HG03575 (cell line): ENCODE data around the gene MBD2.

ENCODE experiments used
- ATAC-seq: cut with Tn5 transposase; IDR thresholded peaks from one replicate; pipeline ENCODE4 v1.9.1; 2021; ENCODE audit not compliant: unreplicated experiment, insufficient number of reproducible peaks, low FRiP score; ENCODE audit errors: extremely low read depth

Gene MBD2

DNA sequence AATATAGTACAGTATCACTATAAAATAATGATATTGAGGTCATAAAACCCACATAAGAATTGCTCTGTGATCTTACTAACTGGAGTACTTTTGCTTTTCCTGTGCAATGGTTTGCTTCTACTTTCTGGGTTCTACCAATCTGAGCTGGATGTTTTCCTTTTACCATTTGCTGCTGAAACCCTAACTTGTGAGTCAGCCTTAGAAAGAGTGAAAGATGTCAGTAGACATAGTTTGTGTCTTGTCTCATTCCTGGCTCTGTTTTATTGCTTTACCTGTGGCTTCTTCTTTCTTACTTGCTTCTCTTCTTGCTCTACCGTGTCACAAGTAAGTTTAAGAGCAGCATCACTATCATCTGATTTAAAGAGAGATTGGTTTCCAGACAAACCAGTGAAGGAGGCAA, 61.0 kb downstream of the MBD2 start:
- no peak for ATAC-seq

DNA sequence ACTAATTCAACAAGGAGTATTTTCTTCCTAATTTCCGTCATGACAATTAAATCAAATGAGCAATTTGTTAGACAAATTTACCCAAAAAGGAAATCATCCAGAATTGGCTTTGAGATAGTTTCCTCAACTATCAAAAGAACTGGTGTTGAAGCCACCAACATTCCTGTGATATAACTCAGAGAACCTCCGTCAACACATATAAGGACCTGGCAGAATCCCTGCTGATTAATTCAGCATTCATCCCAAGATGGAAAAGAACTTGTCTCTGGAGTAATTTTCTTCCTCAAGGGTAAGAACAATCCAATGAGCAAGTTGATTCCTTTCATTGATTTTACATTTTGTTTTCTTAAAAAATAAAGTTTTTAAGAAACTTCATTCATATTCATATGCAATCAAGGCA, 62.0 kb downstream of the MBD2 start:
- ATAC-seq = no peak

DNA sequence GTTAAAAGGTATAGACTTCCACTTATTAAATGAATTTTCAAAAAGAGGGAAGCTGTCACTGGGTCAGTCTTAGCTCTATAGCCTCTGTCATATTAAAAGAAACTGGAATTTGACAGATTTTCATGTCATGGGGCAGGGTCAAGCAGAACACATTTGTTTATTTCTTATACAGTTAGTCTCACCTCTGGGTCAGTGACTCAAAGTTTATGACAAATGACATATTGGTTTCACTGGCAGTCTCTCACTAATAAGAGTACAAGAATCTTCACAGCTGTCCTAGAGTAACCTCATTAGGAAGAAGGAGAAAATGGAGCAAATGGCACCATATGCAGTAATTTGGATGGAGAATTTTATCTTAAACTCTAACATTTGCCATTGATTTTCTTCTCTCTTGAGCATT, 63.2 kb downstream of the MBD2 start:
- no peak for ATAC-seq

DNA sequence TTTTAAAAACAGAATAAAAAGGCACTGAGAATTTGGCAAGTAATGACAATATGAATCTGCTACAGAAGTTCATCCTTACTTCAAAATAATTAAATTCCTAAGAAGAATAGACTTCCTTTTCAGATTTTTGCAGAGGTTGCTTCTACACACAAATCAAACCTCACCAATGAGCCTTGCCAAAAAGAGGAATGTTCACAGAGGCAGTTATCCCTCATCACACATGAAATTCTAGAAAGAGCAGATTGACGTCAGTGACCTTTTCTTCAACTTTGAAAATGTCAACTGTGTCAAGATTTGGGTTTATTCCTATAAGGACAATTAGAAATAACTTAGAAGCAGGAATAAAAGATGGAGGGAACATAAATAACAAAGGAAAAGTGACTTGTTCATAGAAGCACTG, 64.6 kb downstream of the MBD2 start:
- ATAC-seq = no peak

DNA sequence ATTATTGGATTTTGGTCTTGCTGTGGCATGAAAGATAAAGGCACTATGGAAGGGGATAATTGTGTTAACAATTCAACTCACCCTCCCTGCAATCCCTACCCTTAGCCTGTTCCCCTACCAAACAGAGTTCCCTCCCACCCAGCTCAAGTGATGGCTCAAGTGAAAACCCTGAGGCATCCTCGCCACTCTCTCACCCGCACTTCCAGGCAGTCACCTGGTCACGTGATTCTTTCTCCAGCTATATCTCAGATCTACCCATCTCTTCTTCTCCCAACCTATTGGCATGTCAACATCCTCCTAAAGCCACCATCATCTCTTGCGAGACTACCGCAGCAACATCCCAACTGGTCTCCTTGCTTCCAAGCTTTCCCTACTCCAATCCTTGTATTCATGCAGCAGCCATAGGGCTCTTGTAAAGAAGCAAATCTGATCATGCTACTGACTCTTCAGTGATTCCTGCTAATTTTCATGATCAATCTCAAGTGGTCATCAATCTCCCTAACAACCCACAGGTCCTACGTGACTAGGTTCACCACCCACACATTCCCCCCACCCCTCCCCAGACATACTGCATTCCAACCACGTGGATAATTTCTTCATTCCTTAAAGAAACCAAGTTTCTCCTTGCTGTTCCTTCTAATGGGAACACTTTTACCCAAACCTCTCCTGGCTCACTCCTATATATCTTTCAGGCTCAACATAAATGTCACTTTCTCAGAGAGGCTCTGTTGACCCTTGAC, 66.7 kb downstream of the MBD2 start:
- ATAC-seq = no peak

DNA sequence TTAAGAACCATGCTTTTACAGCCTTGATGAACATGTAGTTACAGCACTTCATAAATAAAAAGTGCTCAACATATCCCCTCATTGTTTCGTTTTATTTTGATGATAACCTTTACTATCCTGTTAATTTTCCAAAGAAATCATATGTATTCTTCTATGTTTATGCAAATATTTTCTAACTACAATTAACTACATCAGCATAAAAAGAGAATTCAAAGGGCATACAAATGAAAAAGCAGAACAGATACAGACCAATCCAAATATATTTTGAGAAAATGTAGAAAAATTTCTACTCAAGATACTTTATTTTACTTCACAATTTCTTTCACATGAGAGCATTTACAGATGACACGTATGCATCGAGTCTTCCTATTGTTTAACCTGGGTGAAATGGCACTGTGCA, 69.1 kb downstream of the MBD2 start:
- no peak for ATAC-seq

DNA sequence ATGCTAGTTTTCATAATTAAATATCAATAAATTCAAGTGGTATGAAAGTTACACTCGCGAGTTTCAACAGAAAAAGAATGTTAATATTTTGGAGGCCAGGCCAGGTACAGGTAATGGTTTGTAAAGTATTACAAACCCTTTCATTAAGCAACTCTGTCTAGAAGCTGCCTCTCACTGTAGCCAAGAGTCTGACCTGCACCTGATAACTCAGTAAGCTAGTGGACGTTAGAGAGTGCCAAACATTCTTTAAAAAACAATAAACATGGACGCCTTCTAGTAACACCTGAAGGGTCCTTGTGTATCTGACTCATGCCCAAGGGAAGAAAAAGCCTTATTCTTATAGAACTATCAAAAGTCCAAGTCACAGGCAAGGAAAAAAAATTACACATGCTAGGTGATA, 70.2 kb downstream of the MBD2 start:
- ATAC-seq = no peak

DNA sequence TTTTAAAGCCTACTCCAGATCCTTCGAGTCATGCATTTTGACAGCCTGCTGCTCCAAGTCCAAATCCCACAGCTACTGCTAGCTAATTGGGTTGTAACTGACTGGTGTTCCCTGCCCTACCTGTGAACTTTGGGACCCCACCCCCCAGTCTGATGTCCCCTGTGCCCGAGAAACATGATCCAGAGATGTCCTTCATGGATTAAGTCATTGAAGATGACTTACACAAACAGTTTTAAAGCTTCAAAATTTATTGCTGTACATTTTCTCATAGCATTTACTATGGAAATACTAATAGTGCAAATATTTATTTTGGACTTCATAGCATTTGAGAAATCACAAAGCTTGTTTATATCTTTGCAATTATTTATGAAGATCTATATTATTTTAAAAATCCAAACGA, 73.1 kb downstream of the MBD2 start:
- no peak for ATAC-seq

DNA sequence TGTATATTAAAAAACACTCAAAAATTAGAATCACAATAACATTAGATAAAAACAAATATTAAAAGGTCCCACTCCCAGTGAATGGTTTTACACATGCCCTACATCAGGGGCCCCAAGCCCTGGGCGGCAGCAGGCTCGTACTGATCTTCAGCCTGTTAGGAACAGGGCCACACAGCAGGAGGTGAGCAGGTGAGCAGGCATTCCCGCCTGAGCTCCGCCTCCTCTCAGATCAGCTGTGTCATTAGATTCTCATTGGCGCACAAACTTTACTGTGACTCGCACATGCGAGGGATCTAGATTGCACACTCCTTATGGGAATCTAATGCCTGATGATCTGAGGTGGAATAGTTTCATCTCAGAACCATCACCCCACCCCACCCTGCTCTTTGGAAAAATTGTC, 74.2 kb downstream of the MBD2 start:
- no peak for ATAC-seq

DNA sequence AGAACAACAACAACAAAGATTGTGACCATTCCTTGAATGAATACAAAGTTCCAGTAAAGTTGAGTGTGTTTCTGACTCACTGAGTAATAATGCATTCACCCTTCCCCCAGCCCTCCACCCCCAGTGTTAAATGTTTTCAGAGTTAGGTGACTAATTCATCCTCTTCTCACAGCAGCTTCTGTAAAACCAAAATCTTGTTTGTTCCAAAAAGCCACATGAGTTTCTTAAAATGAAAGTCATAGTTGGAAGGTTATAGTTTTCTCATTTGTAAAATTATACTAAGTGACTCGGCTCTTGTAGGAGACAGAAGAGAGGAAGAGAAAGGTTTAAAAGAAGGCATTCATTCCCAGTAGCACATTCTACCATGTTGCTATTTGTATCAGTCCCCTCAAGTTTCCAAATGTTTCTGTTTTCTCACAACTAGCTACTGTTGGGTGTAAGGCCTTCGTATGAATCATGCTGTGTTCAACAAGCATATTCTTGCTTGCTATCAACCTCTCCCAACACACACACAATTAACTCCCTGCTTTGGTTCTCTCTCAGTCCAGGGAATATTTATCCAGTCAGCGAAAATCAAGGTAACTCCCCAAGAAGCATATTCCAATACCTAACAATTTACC, 75.3 kb downstream of the MBD2 start:
- peak; percentile 50 for ATAC-seq

DNA sequence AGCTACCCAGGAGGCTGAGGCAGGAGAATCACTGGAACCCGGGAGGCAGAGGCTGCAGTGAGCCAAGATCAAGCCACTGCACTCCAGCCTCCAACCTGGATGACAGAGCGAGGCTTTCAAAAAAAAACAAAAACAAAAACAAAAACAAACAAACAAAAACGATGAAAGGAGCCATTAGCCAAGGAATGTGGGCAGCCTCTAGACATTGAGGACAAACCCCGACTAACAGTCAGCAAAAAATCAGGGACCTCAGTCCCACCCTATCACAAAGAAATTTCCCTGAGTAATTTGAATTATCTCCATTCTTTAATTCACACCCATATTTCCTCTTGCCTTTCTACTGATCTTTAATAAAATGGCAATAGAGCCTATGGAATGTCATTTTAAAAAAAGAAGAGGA, 75.8 kb downstream of the MBD2 start:
- no peak for ATAC-seq

DNA sequence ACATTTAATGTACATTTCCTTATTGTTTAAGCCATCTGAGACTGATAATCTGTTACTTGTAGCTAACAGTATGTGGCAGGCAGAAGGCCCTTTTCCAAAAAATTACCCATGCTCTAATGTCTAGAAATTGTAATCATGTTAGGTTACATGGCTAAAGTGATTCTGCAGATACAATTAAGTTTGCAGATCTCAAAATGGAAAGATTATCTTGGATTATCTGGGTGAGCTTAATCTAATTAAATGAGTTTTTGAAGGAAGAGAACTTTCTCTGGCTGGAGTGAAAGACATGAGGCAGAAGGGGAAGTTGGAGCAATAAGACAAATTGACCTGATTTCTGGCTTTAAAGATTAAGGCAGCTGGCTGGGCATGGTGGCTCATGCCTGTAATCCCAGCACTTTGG, 76.3 kb downstream of the MBD2 start:
- no peak for ATAC-seq

DNA sequence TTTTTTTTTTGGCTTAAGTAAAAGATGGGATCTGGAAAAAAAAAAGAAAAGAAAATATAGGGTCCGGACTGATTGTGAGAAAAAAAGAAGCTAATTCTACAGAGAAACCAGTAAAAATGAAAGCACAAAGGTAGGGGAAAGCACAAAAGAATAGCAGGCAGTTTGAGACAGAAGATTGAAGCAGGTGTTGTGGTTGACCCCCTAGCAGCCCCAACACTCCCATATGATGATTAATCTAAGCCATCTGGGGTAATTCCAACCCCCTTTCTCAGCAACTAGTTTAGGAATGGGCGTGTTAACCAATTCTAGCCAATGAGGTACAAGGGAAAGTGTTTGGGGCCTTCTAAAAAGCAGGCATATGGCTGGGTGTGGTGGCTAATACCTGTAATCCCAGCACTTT, 77.0 kb downstream of the MBD2 start:
- peak; percentile 53 for ATAC-seq

DNA sequence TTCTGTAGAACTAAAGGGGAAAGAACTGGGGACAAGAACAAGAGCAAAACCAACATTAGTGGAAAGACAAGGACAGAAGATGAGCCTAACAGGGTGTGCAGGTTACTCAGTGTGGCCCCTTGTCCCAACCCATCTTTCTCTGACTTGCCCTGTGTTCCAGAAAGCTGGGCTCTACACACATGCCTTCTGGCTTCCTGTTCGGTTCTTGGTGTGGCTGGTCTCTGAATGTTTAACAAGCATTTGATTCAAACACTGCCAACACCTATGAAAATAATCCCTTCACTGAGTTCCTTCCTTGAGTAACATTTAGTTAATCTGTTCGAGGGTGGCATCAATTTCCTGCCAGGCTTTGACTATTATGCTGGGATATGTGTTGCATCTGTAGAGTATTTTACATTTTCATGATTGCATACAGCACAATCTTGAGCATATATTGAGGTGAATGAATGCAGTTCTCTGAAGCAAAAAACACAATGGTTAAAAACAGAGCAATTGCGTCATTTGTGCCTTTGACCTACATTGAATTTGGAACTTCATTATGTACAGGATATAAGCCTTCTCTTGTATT, 83.3 kb downstream of the MBD2 start:
- no peak for ATAC-seq

DNA sequence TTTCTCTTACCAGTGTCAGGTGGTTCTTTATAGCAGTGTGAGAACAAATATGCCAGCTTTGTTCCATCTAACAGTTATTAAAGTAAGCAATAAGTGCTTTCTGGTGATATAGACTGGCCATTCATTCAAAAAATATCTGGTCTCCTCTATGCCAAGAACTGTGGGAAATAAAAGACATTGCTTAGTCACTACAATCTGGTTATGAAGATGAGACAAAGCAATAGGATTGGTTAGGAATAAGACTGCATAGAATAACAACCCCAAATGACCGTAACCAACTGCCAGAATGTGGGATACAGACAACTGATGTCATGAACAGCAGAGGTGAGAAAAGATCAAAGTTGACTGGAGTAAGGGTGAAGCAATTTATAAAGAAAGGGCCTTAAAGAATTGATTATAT, 83.8 kb downstream of the MBD2 start:
- no peak for ATAC-seq

DNA sequence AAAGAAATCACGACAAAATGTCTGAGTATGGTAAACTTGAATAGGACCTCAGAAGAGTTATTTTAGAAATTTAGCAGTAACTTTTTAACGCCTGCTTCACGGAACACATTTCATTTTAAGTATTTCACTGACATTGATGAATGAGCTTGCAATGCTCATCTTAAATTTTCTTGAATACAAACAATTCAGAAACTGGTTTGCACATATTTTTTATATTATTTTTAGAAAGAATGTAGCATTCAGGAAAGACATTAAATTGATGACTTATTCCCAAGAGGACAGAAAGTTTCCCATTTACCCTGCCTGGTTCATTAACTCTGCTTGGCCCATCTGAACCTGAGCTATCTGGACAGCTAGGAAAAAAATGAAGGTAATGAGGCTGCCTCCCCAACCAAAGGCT, 89.3 kb downstream of the MBD2 start:
- no peak for ATAC-seq

DNA sequence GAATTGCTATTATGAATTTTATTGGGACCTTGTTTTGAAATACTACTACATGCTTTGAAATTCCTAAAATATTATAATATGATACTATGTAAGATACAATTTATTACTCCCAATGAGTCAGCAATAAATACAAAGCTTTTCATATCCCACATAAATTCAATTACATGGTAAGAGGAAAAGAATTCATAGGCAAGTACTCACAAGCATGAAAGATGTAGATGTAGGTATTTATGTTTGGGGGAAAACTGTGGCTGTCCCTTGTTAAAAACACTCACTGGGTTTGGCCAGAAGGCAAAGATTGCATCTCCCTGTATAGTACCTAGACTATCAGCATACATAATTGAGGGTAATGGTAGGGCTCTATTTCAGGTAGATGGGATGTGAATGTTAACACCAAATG, 90.4 kb downstream of the MBD2 start:
- ATAC-seq = no peak

DNA sequence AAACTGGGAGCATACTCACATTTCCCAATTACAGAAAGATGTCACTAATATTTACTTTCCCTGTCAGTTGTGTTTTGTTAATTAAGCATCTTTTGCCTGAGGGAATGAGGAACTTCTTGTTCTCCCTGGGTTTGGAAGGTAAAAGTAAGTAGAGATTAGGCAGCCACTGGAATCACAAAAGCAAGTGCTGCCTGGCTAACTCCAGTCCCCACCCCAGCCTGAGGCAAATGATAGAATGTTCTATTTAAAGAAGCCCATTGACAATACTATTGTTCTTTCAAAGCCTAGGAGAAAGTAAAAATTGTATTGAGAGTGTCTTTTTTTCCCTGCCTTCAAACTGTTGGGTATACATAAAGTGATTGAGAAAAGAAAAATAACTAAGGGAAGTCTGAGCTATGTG, 93.8 kb downstream of the MBD2 start:
- ATAC-seq = no peak

DNA sequence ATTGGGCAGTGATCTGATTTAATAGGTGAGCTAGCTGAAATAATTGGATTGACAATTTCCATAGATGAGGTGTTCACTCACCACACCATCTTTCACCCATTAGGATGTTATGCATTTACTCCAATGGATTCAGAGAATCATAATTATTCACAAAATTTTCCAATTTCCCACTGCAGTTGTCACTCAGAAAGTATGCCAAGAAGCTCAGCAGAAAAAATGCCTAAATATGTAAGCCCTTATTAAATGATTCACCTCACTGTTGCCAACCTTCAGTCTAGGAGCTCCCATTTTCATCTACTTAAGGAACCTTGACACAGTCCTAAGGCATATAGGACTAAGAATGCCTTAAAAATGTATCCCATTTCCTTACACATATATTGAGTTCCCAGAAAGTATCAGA, 94.3 kb downstream of the MBD2 start:
- ATAC-seq = no peak

DNA sequence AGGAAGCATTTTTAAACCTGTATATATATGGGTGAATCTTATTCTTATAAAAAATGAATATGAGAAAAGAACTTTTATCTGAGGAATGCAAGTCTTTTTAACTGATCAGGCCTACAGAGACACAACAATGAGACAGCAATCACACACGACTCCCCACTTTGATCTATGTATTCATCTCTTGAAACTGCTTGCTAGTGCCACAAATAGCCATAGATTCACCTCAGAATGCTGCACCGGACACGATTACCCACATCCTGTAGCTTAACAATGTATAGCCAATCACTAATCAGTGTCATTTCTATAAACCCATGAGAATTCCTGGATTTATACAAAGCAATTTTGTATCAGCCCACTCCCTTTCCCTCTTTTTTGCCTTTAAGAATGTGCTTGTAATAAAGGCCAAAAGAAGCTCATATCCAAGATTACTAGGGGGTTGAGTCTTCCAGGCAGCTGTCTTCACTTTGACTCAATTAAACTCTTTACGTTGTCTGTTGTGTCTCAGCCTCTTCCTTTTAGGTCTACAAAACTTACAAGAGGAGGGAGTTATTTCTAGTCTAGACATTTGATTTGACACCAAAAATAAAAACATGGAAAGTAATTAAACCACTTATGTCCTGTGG, 94.9 kb downstream of the MBD2 start:
- ATAC-seq = peak; percentile 76
